Suppressor macrophage treated with lipopolysaccharide for 1 hour (primary cell): ENCODE measurements around the gene SYT2.
"Not testable (repeated sequence)": the region's sequence is repeated elsewhere in the genome, so short reads cannot be mapped to it uniquely, and the experiment has no call there.

Experiments
- DNase-seq, 3 donors: peaks; one replicate each; pipeline ENCODE4 v3.0.0-alpha.2; 2020 to 2022

SYT2 gene

GRCh38 chr1:202620036-202620435 lies 90.2 kb downstream of the SYT2 start:
- not testable (repeated sequence) for DNase-seq

- no peak for DNase-seq
These were observed 90.7 kb downstream of the SYT2 start for GRCh38 chr1:202619505-202619904.

GRCh38 chr1:202619012-202619411 lies 91.2 kb downstream of the SYT2 start:
- DNase-seq: not testable (repeated sequence)

GRCh38 chr1:202616355-202616915 lies 93.8 kb downstream of the SYT2 start:
- DNase-seq: peak; percentile 34 to 51 (median 40)

- DNase-seq: peak; percentile 92 to 97 (median 96)
These were observed 94.5 kb downstream of the SYT2 start for GRCh38 chr1:202615501-202616354.

GRCh38 chr1:202615208-202615500 lies 95.1 kb downstream of the SYT2 start:
- not testable (repeated sequence) for DNase-seq

GRCh38 chr1:202614363-202615207 lies 95.7 kb downstream of the SYT2 start:
- peak; percentile 29 to 53 (median 49) for DNase-seq

GRCh38 chr1:202613571-202613970 lies 96.7 kb downstream of the SYT2 start:
- no peak for DNase-seq

- DNase-seq: not testable (repeated sequence)
These were observed 98.2 kb downstream of the SYT2 start for GRCh38 chr1:202612036-202612435.

- DNase-seq: no peak
These were observed 104.7 kb downstream of the SYT2 start for GRCh38 chr1:202605515-202605914.

GRCh38 chr1:202603435-202603834 lies 106.8 kb downstream of the SYT2 start:
- DNase-seq: no peak

GRCh38 chr1:202600432-202601041 lies 109.7 kb downstream of the SYT2 start:
- no peak for DNase-seq

- DNase-seq: peak; percentile 58 to 80 (median 75)
These were observed 110.4 kb downstream of the SYT2 start for GRCh38 chr1:202599669-202600431.

- DNase-seq: no peak
These were observed 113.0 kb downstream of the SYT2 start for GRCh38 chr1:202597090-202597761.

- DNase-seq: no peak
These were observed 113.6 kb downstream of the SYT2 start for GRCh38 chr1:202596638-202597037.

GRCh38 chr1:202593845-202594244 lies 116.4 kb downstream of the SYT2 start:
- no peak for DNase-seq

GRCh38 chr1:202592146-202592545 lies 118.1 kb downstream of the SYT2 start:
- DNase-seq: peak; percentile 46 to 63 (median 49)

- DNase-seq: no peak
These were observed 118.7 kb downstream of the SYT2 start for GRCh38 chr1:202591515-202591914.

- DNase-seq: peak in 1 of 3 donors; percentile 13
These were observed 119.3 kb downstream of the SYT2 start for GRCh38 chr1:202590975-202591411.

GRCh38 chr1:202590126-202590525 lies 120.1 kb downstream of the SYT2 start:
- no peak for DNase-seq

GRCh38 chr1:202589190-202589930 lies 120.9 kb downstream of the SYT2 start:
- no peak for DNase-seq
